IMR-90 (cell line): ENCODE measurements around the gene RCBTB2. TPM values are rescaled to one million over a fixed set of nuclear protein-coding genes. Genes with fewer than 3 reads are reported as not detected.

ENCODE experiments used
- ATAC-seq: fragments of 200-7000 bp; cut with Tn5 transposase; 2 replicates; pipeline ENCODE4 v1.9.1; 2020; ENCODE audit warnings: low read depth, mild to moderate bottlenecking, moderate library complexity
- BruUV-seq: library from RNA; stranded (reverse); fragments of 400-500 nt; replicated peaks from 2 replicates; lab custom pipeline; 2021; lab: Mats Ljungman, UMichigan
- CTCF ChIA-PET: fragments of 300-600 bp; formaldehyde crosslinking; extraction: SDS; loops from one replicate; lab custom pipeline; 2021; ENCODE audit warnings: antibody characterized with exemption; lab: Yijun Ruan, JAX
- POLR2A ChIA-PET: fragments of 300-600 bp; sonication (Branson Sonifier 250); formaldehyde crosslinking; loops from one replicate; lab custom pipeline; 2022; ENCODE audit warnings: antibody characterized with exemption; ENCODE audit not compliant: unreplicated experiment; lab: Charles Lee
- DNase-seq: peaks from one replicate; pipeline ENCODE4 v3.0.0; 2013
- H2AFZ ChIP-seq: replicated peaks from 2 replicates; pipeline ENCODE3; 2013; ENCODE audit warnings: low read length, mild to moderate bottlenecking; ENCODE audit not compliant: poor library complexity
- H2AK5ac ChIP-seq: 2 replicates; pipeline ENCODE4 v1.6.1; 2013; ENCODE audit warnings: low read depth, low read length, inconsistent platforms
- H2AK9ac ChIP-seq: replicated peaks from 2 replicates; pipeline ENCODE3; 2013; ENCODE audit warnings: mild to moderate bottlenecking, low read depth, low read length, moderate library complexity; ENCODE audit not compliant: poor library complexity
- H2BK120ac ChIP-seq: 2 replicates; pipeline ENCODE4 v1.6.1; 2013; ENCODE audit warnings: low read depth, low read length, inconsistent platforms
- H2BK15ac ChIP-seq: 3 replicates; pipeline ENCODE4 v1.6.1; 2013; ENCODE audit warnings: low read depth, low read length, inconsistent platforms
- H2BK20ac ChIP-seq: 2 replicates; pipeline ENCODE4 v1.6.1; 2013; ENCODE audit warnings: low read depth, mild to moderate bottlenecking, inconsistent platforms, low read length, moderate library complexity
- H2BK5ac ChIP-seq: 2 replicates; pipeline ENCODE4 v1.6.1; 2013; ENCODE audit warnings: mild to moderate bottlenecking, low read depth, low read length, inconsistent platforms; ENCODE audit not compliant: poor library complexity, severe bottlenecking
- H3K14ac ChIP-seq: replicated peaks from 2 replicates; pipeline ENCODE4 v1.6.1; 2013; ENCODE audit warnings: low read depth, low read length, inconsistent platforms
- H3K18ac ChIP-seq: 2 replicates; pipeline ENCODE4 v1.6.1; 2013; ENCODE audit warnings: low read depth, low read length, control low read depth
- H3K23ac ChIP-seq: 2 replicates; pipeline ENCODE4 v1.6.1; 2013; ENCODE audit warnings: low read depth, low read length, inconsistent platforms
- H3K27ac ChIP-seq: 2 replicates; pipeline ENCODE4 v1.5.1; 2013; ENCODE audit warnings: mild to moderate bottlenecking, control low read depth, low read length; ENCODE audit not compliant: insufficient read depth
- H3K27me3 ChIP-seq: 2 replicates; pipeline ENCODE4 v1.6.1; 2013; ENCODE audit warnings: low read length; ENCODE audit not compliant: control insufficient read depth, insufficient read depth
- H3K36me3 ChIP-seq: 2 replicates; pipeline ENCODE4 v1.6.1; 2013; ENCODE audit warnings: low read length, mixed read lengths; ENCODE audit not compliant: control insufficient read depth, insufficient read depth
- H3K4ac ChIP-seq: 2 replicates; pipeline ENCODE4 v1.6.1; 2013; ENCODE audit warnings: low read depth, low read length, inconsistent platforms
- H3K4me1 ChIP-seq: 2 replicates; pipeline ENCODE4 v1.6.1; 2013; ENCODE audit warnings: low read length, mixed read lengths; ENCODE audit not compliant: control insufficient read depth, insufficient read depth
- H3K4me2 ChIP-seq: 2 replicates; pipeline ENCODE4 v1.6.1; 2013; ENCODE audit warnings: low read depth, mild to moderate bottlenecking, control low read depth, low read length, moderate library complexity
- H3K4me3 ChIP-seq: 2 replicates; pipeline ENCODE4 v1.5.1; 2013; ENCODE audit warnings: low read depth, mild to moderate bottlenecking, control low read depth, low read length, moderate library complexity; ENCODE audit not compliant: insufficient read depth
- H3K56ac ChIP-seq: 2 replicates; pipeline ENCODE4 v1.6.1; 2013; ENCODE audit warnings: low read length, inconsistent platforms; ENCODE audit not compliant: insufficient read depth; ENCODE audit errors: extremely low read depth
- H3K79me1 ChIP-seq, 2 experiments: 2 replicates each; pipeline ENCODE4 v1.6.1; 2013; ENCODE audit warnings: low read length in 2 of 2, inconsistent platforms in 1 of 2, low read depth in 1 of 2
- H3K9ac ChIP-seq: 2 replicates; pipeline ENCODE4 v1.6.1; 2013; ENCODE audit warnings: low read depth, low read length, control low read depth
- H3K9me1 ChIP-seq: 2 replicates; pipeline ENCODE4 v1.6.1; 2013; ENCODE audit warnings: low read length, inconsistent platforms; ENCODE audit not compliant: insufficient read depth
- H3K9me3 ChIP-seq: 2 replicates; pipeline ENCODE4 v1.6.1; 2013; ENCODE audit warnings: low read length; ENCODE audit not compliant: control insufficient read depth, insufficient read depth
- H4K20me1 ChIP-seq: 2 replicates; pipeline ENCODE4 v1.6.1; 2013; ENCODE audit warnings: low read length, inconsistent platforms; ENCODE audit not compliant: insufficient read depth
- H4K5ac ChIP-seq: 2 replicates; pipeline ENCODE4 v1.6.1; 2013; ENCODE audit warnings: mild to moderate bottlenecking, low read depth, low read length, control low read depth
- H4K8ac ChIP-seq, 2 experiments: 2 replicates each; pipeline ENCODE4 v1.6.1; 2013; ENCODE audit warnings: low read depth in 2 of 2, low read length in 2 of 2, control low read depth in 1 of 2, inconsistent platforms in 1 of 2
- H4K91ac ChIP-seq: 2 replicates; pipeline ENCODE4 v1.6.1; 2013; ENCODE audit warnings: low read depth, low read length, inconsistent platforms; ENCODE audit not compliant: insufficient read depth
- BHLHE40 ChIP-seq: fragments of 150-350 bp; IDR thresholded peaks from 2 replicates; pipeline ENCODE4 v1.6.1; 2016; ENCODE audit warnings: mild to moderate bottlenecking, low read depth, low read length
- CEBPB ChIP-seq: IDR thresholded peaks from 2 replicates; pipeline ENCODE4 v1.6.1; 2012; ENCODE audit warnings: low read depth, low read length, improper control_type of control experiment
- CHD1 ChIP-seq: IDR thresholded peaks from 2 replicates; pipeline ENCODE4 v1.6.1; 2012; ENCODE audit warnings: low read depth, low read length, improper control_type of control experiment
- FOS ChIP-seq: fragments of 150-350 bp; IDR thresholded peaks from 2 replicates; pipeline ENCODE4 v1.6.1; 2016; ENCODE audit warnings: low read depth, low read length
- MAFK ChIP-seq: IDR thresholded peaks from 2 replicates; pipeline ENCODE4 v1.6.1; 2012; ENCODE audit warnings: low read depth, low read length, improper control_type of control experiment
- MXI1 ChIP-seq: IDR thresholded peaks from 2 replicates; pipeline ENCODE4 v1.6.1; 2012; ENCODE audit warnings: low read depth, mild to moderate bottlenecking, low read length, moderate library complexity, borderline replicate concordance
- NFE2L2 ChIP-seq: fragments of 150-350 bp; IDR thresholded peaks from 2 replicates; pipeline ENCODE4 v1.6.1; 2016; ENCODE audit warnings: low read depth, mild to moderate bottlenecking, low read length
- POLR2A ChIP-seq: IDR thresholded peaks from 2 replicates; pipeline ENCODE4 v1.6.1; 2012; ENCODE audit warnings: mild to moderate bottlenecking, low read depth, low read length
- RCOR1 ChIP-seq: IDR thresholded peaks from 2 replicates; pipeline ENCODE4 v1.6.1; 2012; ENCODE audit warnings: mild to moderate bottlenecking, low read length, improper control_type of control experiment; ENCODE audit not compliant: insufficient replicate concordance
- RFX5 ChIP-seq: IDR thresholded peaks from 2 replicates; pipeline ENCODE4 v1.8.0; 2012; ENCODE audit warnings: low read depth, mild to moderate bottlenecking, low read length, moderate library complexity
- SMC3 ChIP-seq: fragments of 150-350 bp; IDR thresholded peaks from 2 replicates; pipeline ENCODE4 v1.6.1; 2016; ENCODE audit warnings: low read depth, mild to moderate bottlenecking, antibody characterized with exemption, low read length, moderate library complexity
- WGBS, 2 experiments: methylation state at CpG; one replicate each; pipeline versions ENCODE4 v1.1.5 to v1.1.7; 2013; ENCODE audit warnings: missing lambda C conversion rate in 2 of 2; ENCODE audit not compliant: insufficient read length in 1 of 2; ENCODE audit errors: extremely low coverage in 2 of 2; 5-methylcytosine and 5-hydroxymethylcytosine counted together
- dilution Hi-C: fragments of 300-500 bp; cut with HindIII; formaldehyde crosslinking; loops from one replicate; pipeline ENCODE4 v1.14.3; 2018; ENCODE audit warnings: low sequenced_read_pairs; ENCODE audit not compliant: unreplicated experiment
- in situ Hi-C: fragments of 300-500 bp; cut with MboI; formaldehyde crosslinking; loops from 3 replicates; pipeline ENCODE4 v1.14.3; 2019; ENCODE audit warnings: low sequenced_read_pairs, inconsistent platforms, mixed read lengths
- intact Hi-C: fragments of 100-400 bp; cut with micrococcal nuclease; formaldehyde crosslinking; loops from 2 replicates; pipeline ENCODE4 v1.10.0; 2022
- polyA plus RNA-seq, 3 experiments: library from polyadenylated mRNA; depleted of rRNA; stranded (reverse); fragments of >200 nt; gene quantifications; 2 replicates each; pipeline ENCODE4 v1.2.3, GENCODE V29; 2012; ENCODE audit warnings: low replicate concordance in 1 of 3
- total RNA-seq: library from RNA; depleted of rRNA; stranded (reverse); fragments of >200 nt; gene quantifications from 2 replicates; pipeline ENCODE4 v1.2.3, GENCODE V29; 2012
- TF ChIP-seq, protein P1 (sequence below): fragments of 150-350 bp; IDR thresholded peaks from 2 replicates; pipeline ENCODE4 v1.6.1; 2016; ENCODE audit warnings: low read depth, mild to moderate bottlenecking, low read length, moderate library complexity, borderline replicate concordance
- TF ChIP-seq, protein P2 (sequence below): conservative IDR thresholded peaks from 2 replicates; pipeline ENCODE4 v1.5.1; 2012; ENCODE audit warnings: mild to moderate bottlenecking, low read depth, low read length, improper control_type of control experiment
- TF ChIP-seq, protein P3 (sequence below): fragments of 150-350 bp; IDR thresholded peaks from 2 replicates; pipeline ENCODE4 v1.6.1; 2017; ENCODE audit warnings: mild to moderate bottlenecking, antibody characterized with exemption, low read length, low read depth

The RCBTB2 gene
- total and polyA plus RNA-seq, 2 of the 4 experiments (the other 2 are of a cell fraction), result 4.0 to 5.2 TPM

DNA sequence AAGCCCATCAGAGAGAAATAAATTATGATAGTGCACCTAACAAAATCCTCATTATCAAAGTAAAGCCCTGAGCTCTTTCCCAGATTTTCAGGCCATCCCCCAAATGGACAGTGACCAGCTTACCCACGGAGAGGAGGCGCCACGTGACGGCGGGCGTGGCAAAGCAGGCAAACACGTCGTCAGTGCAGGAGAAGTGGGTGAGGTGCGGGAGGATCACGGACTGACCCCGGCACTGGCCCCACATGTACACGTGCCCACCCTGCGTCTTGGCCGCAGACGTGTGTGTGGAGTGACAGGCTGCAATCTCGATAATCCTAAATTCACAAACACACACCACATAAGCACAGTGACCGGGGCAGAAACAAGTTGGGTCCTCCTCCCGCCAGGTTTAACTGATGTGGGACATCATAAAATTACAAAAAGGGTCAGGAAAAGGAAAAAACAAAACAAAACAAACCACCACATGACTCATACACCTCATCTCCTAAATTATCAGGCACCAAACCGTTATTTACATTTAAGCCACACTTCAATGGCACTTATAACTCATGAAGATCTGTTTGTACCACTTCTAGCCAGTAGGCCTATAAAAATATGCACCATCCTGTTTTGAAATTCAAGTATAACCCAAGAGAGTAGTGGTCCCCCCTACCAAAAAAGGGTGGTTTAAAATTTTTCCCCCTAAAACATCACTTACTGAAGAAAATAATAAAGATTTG is 30.1 kb downstream of the RCBTB2 start:
- no TSS peak for BruUV-seq
- no peaks in the 10 kb centered on the region; the same call in 1 of the 2 replicates for H4K20me1 ChIP-seq
- H2BK20ac ChIP-seq, result no peak overlapping the region
- TF ChIP-seq CHD1 (no peak), FOS (no peak), SMC3 (no peak), CEBPB (no peak), BHLHE40 (no peak), POLR2A (no peak), MXI1 (no peak), RFX5 (no peak), NFE2L2 (no peak), MAFK (no peak), RCOR1 (no peak)
- TF ChIP-seq, protein P1, sequence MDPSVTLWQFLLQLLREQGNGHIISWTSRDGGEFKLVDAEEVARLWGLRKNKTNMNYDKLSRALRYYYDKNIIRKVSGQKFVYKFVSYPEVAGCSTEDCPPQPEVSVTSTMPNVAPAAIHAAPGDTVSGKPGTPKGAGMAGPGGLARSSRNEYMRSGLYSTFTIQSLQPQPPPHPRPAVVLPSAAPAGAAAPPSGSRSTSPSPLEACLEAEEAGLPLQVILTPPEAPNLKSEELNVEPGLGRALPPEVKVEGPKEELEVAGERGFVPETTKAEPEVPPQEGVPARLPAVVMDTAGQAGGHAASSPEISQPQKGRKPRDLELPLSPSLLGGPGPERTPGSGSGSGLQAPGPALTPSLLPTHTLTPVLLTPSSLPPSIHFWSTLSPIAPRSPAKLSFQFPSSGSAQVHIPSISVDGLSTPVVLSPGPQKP, result no peak
- TF ChIP-seq, protein P2, sequence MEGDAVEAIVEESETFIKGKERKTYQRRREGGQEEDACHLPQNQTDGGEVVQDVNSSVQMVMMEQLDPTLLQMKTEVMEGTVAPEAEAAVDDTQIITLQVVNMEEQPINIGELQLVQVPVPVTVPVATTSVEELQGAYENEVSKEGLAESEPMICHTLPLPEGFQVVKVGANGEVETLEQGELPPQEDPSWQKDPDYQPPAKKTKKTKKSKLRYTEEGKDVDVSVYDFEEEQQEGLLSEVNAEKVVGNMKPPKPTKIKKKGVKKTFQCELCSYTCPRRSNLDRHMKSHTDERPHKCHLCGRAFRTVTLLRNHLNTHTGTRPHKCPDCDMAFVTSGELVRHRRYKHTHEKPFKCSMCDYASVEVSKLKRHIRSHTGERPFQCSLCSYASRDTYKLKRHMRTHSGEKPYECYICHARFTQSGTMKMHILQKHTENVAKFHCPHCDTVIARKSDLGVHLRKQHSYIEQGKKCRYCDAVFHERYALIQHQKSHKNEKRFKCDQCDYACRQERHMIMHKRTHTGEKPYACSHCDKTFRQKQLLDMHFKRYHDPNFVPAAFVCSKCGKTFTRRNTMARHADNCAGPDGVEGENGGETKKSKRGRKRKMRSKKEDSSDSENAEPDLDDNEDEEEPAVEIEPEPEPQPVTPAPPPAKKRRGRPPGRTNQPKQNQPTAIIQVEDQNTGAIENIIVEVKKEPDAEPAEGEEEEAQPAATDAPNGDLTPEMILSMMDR, result no peak
- TF ChIP-seq, protein P3, sequence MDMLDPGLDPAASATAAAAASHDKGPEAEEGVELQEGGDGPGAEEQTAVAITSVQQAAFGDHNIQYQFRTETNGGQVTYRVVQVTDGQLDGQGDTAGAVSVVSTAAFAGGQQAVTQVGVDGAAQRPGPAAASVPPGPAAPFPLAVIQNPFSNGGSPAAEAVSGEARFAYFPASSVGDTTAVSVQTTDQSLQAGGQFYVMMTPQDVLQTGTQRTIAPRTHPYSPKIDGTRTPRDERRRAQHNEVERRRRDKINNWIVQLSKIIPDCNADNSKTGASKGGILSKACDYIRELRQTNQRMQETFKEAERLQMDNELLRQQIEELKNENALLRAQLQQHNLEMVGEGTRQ, result no peak
- H3K23ac ChIP-seq, result no peak overlapping the region
- H3K27ac ChIP-seq, result no peak overlapping the region
- intact Hi-C loops, result no loop called here
- H2BK15ac ChIP-seq, result no peak overlapping the region
- peak overlapping the region; percentile 46; the same call in 1 of the 2 replicates for H2AK5ac ChIP-seq
- H3K9ac ChIP-seq, result no peak overlapping the region
- in situ Hi-C loops, result no loop called here
- no peak overlapping the region for H3K4me2 ChIP-seq
- no peak overlapping the region for H2BK5ac ChIP-seq
- H3K9me3 ChIP-seq, result no peaks in the 10 kb centered on the region
- H2AK9ac ChIP-seq, result no peak overlapping the region
- H4K8ac ChIP-seq, result no peak overlapping the region
- H4K5ac ChIP-seq, result no peak overlapping the region
- H2BK120ac ChIP-seq, result no peak overlapping the region
- H3K79me1 ChIP-seq, result no peaks in the 10 kb centered on the region
- H3K4me1 ChIP-seq, result peaks cover 12% of the 10 kb centered on the region
- H3K27me3 ChIP-seq, result no peaks in the 10 kb centered on the region
- H3K4me3 ChIP-seq, result no peak overlapping the region
- H3K18ac ChIP-seq, result no peak overlapping the region
- H3K56ac ChIP-seq, result no peak overlapping the region
- 100% methylated on average over 1 of the region's 19 CpGs; no CpG with 5 or more reads in 1 of the 2 experiments for WGBS, 2 experiments
- H4K91ac ChIP-seq, result peak overlapping the region; percentile 8; the same call in 1 of the 2 replicates
- POLR2A ChIA-PET, result no interaction called here
- H3K9me1 ChIP-seq, result peaks cover 6% of the 10 kb centered on the region
- H3K36me3 ChIP-seq, result no peaks in the 10 kb centered on the region
- H3K14ac ChIP-seq, result no peak overlapping the region
- DNase-seq (no peak), ATAC-seq (no peak)
- H3K4ac ChIP-seq, result no peak overlapping the region; the same call in 1 of the 2 replicates
- dilution Hi-C loops, result no loop called here
- CTCF ChIA-PET, result no interaction called here
- no peak overlapping the region for H2AFZ ChIP-seq
